H1 (cell line): ENCODE results near the gene PLCB4. TPM values are rescaled to one million over a fixed set of nuclear protein-coding genes. Genes with fewer than 3 reads are reported as not detected.

Source experiments
- CTCF ChIA-PET: fragments of 300-600 bp; sonication (Branson Sonifier 250); formaldehyde crosslinking; loops from one replicate; lab custom pipeline; 2021; ENCODE audit not compliant: partially characterized antibody; lab: Charles Lee
- POLR2A ChIA-PET: fragments of 300-600 bp; sonication (Branson Sonifier 250); formaldehyde crosslinking; loops from one replicate; lab custom pipeline; 2021; ENCODE audit warnings: inconsistent platforms; ENCODE audit not compliant: partially characterized antibody; lab: Charles Lee
- DNase-seq, 2 experiments: peaks; one replicate each; pipeline versions ENCODE4 v3.0.0 to v3.0.0-alpha.2; 2010 to 2022; ENCODE audit warnings: low spot score in 2 of 2, low read depth in 1 of 2, mixed read lengths in 1 of 2
- FAIRE-seq: peaks from 2 replicates; lab custom pipeline; 2011; peaks lifted over from hg19 to GRCh38; lab: Jason Lieb, UNC
- H2AFZ ChIP-seq: 2 replicates; pipeline ENCODE4 v1.8.1; 2012; ENCODE audit warnings: low read length, inconsistent platforms
- H2AK5ac ChIP-seq: 2 replicates; pipeline ENCODE4 v1.6.1; 2013; ENCODE audit warnings: low read depth, low read length
- H2BK120ac ChIP-seq: replicated peaks from 2 replicates; pipeline ENCODE3; 2013; ENCODE audit warnings: low read depth, low read length, inconsistent platforms
- H2BK12ac ChIP-seq: 2 replicates; pipeline ENCODE4 v1.6.1; 2013; ENCODE audit warnings: low read depth, low read length
- H2BK15ac ChIP-seq: 2 replicates; pipeline ENCODE4 v1.6.1; 2013; ENCODE audit warnings: low read length
- H2BK20ac ChIP-seq: 2 replicates; pipeline ENCODE4 v1.6.1; 2013; ENCODE audit warnings: low read length
- H2BK5ac ChIP-seq: 2 replicates; pipeline ENCODE4 v1.6.1; 2013; ENCODE audit warnings: low read depth, low read length
- H3K14ac ChIP-seq: 2 replicates; pipeline ENCODE4 v1.6.1; 2013; ENCODE audit warnings: inconsistent platforms; ENCODE audit not compliant: insufficient read length
- H3K18ac ChIP-seq: 2 replicates; pipeline ENCODE4 v1.6.1; 2013; ENCODE audit warnings: low read length; ENCODE audit errors: extremely low read depth
- H3K23ac ChIP-seq: 2 replicates; pipeline ENCODE4 v1.6.1; 2013; ENCODE audit warnings: inconsistent platforms; ENCODE audit not compliant: insufficient read length
- H3K23me2 ChIP-seq: 2 replicates; pipeline ENCODE4 v1.6.1; 2013; ENCODE audit warnings: low read depth, low read length
- H3K27ac ChIP-seq: 2 replicates; pipeline ENCODE4 v1.6.1; 2011; ENCODE audit warnings: low read depth, low read length, inconsistent platforms
- H3K27me3 ChIP-seq, 4 experiments: replicated peaks in 1 of 4; 1 replicate in 1 of 4; 2 replicates in 3 of 4; pipeline versions ENCODE4 v1.6.1 to v1.8.1; 2011 to 2013; ENCODE audit warnings: low read length in 3 of 4, mild to moderate bottlenecking in 3 of 4, inconsistent platforms in 2 of 4, mixed read lengths in 2 of 4, moderate library complexity in 1 of 4; ENCODE audit not compliant: control insufficient read depth in 3 of 4, insufficient read depth in 3 of 4; ENCODE audit errors: extremely low read depth in 1 of 4
- H3K36me3 ChIP-seq, 4 experiments: 2 replicates each; pipeline versions ENCODE4 v1.6.1 to v1.8.1; 2011 to 2013; ENCODE audit warnings: mild to moderate bottlenecking in 4 of 4, low read length in 3 of 4, moderate library complexity in 2 of 4, control low read depth in 1 of 4, inconsistent platforms in 1 of 4; ENCODE audit not compliant: insufficient read depth in 4 of 4, control insufficient read depth in 2 of 4
- H3K4ac ChIP-seq: replicated peaks from 2 replicates; pipeline ENCODE3; 2013; ENCODE audit warnings: low read length, low read depth, mixed read lengths, inconsistent platforms; ENCODE audit not compliant: insufficient read length
- H3K4me1 ChIP-seq, 4 experiments: replicated peaks in 1 of 4; 1 replicate in 1 of 4; 2 replicates in 3 of 4; pipeline versions ENCODE4 v1.6.1 to v1.8.1; 2011 to 2013; ENCODE audit warnings: low read length in 3 of 4, inconsistent platforms in 2 of 4, mixed read lengths in 1 of 4; ENCODE audit not compliant: insufficient read depth in 4 of 4, control insufficient read depth in 3 of 4
- H3K4me2 ChIP-seq, 2 experiments: 2 replicates each; pipeline versions ENCODE4 v1.6.1 to v1.8.1; 2011 to 2013; ENCODE audit warnings: low read depth in 2 of 2, low read length in 2 of 2, control low read depth in 1 of 2, inconsistent platforms in 1 of 2, mild to moderate bottlenecking in 1 of 2; ENCODE audit not compliant: insufficient read depth in 1 of 2
- H3K4me3 ChIP-seq, 4 experiments: fragments of 200-600, 300-600 bp in 1 of 4; sonication (generic), shearing (Covaris generic), sonication (Bioruptor Twin) in 1 of 4; 2 replicates each; pipeline versions ENCODE4 v1.5.1 to v1.8.1; 2011 to 2016; ENCODE audit warnings: low read length in 4 of 4, low read depth in 3 of 4, control low read depth in 2 of 4, inconsistent platforms in 2 of 4, mild to moderate bottlenecking in 2 of 4, mixed read lengths in 1 of 4, moderate library complexity in 1 of 4; ENCODE audit not compliant: insufficient read depth in 2 of 4; ENCODE audit errors: extremely low read depth in 1 of 4
- H3K56ac ChIP-seq: replicated peaks from 2 replicates; pipeline ENCODE3; 2013; ENCODE audit warnings: low read depth, mild to moderate bottlenecking, mixed read lengths, low read length, inconsistent platforms; ENCODE audit not compliant: insufficient read length
- H3K79me1 ChIP-seq: 2 replicates; pipeline ENCODE4 v1.6.1; 2013; ENCODE audit warnings: low read depth, low read length, control low read depth
- H3K79me2 ChIP-seq, 2 experiments: 2 replicates each; pipeline versions ENCODE4 v1.6.1 to v1.8.1; 2012 to 2013; ENCODE audit warnings: low read length in 2 of 2, mild to moderate bottlenecking in 2 of 2, inconsistent platforms in 1 of 2; ENCODE audit not compliant: insufficient read depth in 2 of 2, control insufficient read depth in 1 of 2
- H3K9ac ChIP-seq, 4 experiments: replicated peaks in 1 of 4; 1 replicate in 1 of 4; 2 replicates in 3 of 4; pipeline versions ENCODE4 v1.6.1 to v1.8.1; 2011 to 2013; ENCODE audit warnings: low read depth in 3 of 4, low read length in 3 of 4, control low read depth in 2 of 4, mild to moderate bottlenecking in 2 of 4, moderate library complexity in 2 of 4, inconsistent platforms in 1 of 4; ENCODE audit errors: extremely low read depth in 1 of 4
- H3K9me3 ChIP-seq, 2 experiments: 2 replicates each; pipeline versions ENCODE4 v1.6.1 to v1.8.1; 2012 to 2013; ENCODE audit warnings: mild to moderate bottlenecking in 2 of 2, moderate library complexity in 2 of 2, control low read depth in 1 of 2, inconsistent platforms in 1 of 2, low read depth in 1 of 2, low read length in 1 of 2, mixed read lengths in 1 of 2; ENCODE audit not compliant: insufficient read depth in 2 of 2
- H4K20me1 ChIP-seq, 2 experiments: replicated peaks in 1 of 2; 2 replicates each; pipeline versions ENCODE3 to v1.8.1; 2011 to 2013; ENCODE audit warnings: inconsistent platforms in 2 of 2, low read length in 2 of 2, mild to moderate bottlenecking in 1 of 2; ENCODE audit not compliant: insufficient read depth in 2 of 2, control insufficient read depth in 1 of 2
- H4K5ac ChIP-seq: 2 replicates; pipeline ENCODE4 v1.6.1; 2013; ENCODE audit warnings: low read length, low read depth, mixed read lengths, inconsistent platforms; ENCODE audit not compliant: insufficient read length
- H4K8ac ChIP-seq: 2 replicates; pipeline ENCODE4 v1.8.0; 2013; ENCODE audit warnings: mild to moderate bottlenecking, moderate library complexity, low read length, inconsistent platforms; ENCODE audit not compliant: insufficient read depth; ENCODE audit errors: extremely low read depth
- H4K91ac ChIP-seq: replicated peaks from 2 replicates; pipeline ENCODE3; 2013; ENCODE audit warnings: low read length, mixed read lengths, inconsistent platforms; ENCODE audit not compliant: insufficient read length
- GTF2F1 ChIP-seq: IDR thresholded peaks from 2 replicates; pipeline ENCODE4 v1.6.1; 2012; ENCODE audit warnings: low read depth, low read length, improper control_type of control experiment, borderline replicate concordance
- RBBP5 ChIP-seq: IDR thresholded peaks from 2 replicates; pipeline ENCODE4 v1.7.1; 2012; ENCODE audit warnings: low read depth, mild to moderate bottlenecking, inconsistent platforms, low read length, moderate library complexity, borderline replicate concordance
- RFX5 ChIP-seq: IDR thresholded peaks from 2 replicates; pipeline ENCODE4 v1.6.1; 2011; ENCODE audit warnings: low read depth, low read length, improper control_type of control experiment, borderline replicate concordance
- TAF7 ChIP-seq: optimal IDR thresholded peaks from 2 replicates; pipeline ENCODE3; 2011; ENCODE audit warnings: low read depth, mild to moderate bottlenecking, inconsistent platforms, low read length, moderate library complexity, borderline replicate concordance
- WGBS, 2 experiments: shearing (Covaris generic) in 1 of 2; methylation state at CpG; one replicate each; pipeline versions ENCODE4 v1.1.6 to v1.1.7; 2013 to 2015; ENCODE audit warnings: low lambda C conversion rate in 2 of 2, mixed read lengths in 2 of 2, inconsistent platforms in 1 of 2, low coverage in 1 of 2, missing lambda C conversion rate in 1 of 2; ENCODE audit not compliant: insufficient replicate concordance in 2 of 2, insufficient coverage in 1 of 2, insufficient read length in 1 of 2; ENCODE audit errors: extremely low coverage in 1 of 2, missing lambda C conversion rate in 1 of 2; 5-methylcytosine and 5-hydroxymethylcytosine counted together
- polyA plus RNA-seq, 7 experiments: library from polyadenylated mRNA; depleted of rRNA in 3 of 7; stranded (reverse) in 5 of 7; unstranded in 2 of 7; fragments of >200 nt in 5 of 7; fragments of 200-250 nt in 2 of 7; gene quantifications; 1 replicate in 5 of 7; 2 replicates in 1 of 7; 4 replicates in 1 of 7; pipeline versions ENCODE4 v1.2.1 to v1.2.3, GENCODE V29; 2011 to 2013; ENCODE audit warnings: missing spikeins in 2 of 7, mixed read lengths in 2 of 7
- total RNA-seq: library from RNA; stranded (reverse); fragmentation: NEBNext Ultra II Directional; extraction: Animal tissue kit (Norgen Biotek cat#: 25700); gene quantifications from 2 replicates; pipeline ENCODE4 v1.2.1, GENCODE V29; 2021

Gene PLCB4
- total and polyA plus RNA-seq, 2 of the 8 experiments (the other 6 are each of a cell fraction or from before 2014, with no cell fraction given) = 3.2 to 14.1 TPM

DNA sequence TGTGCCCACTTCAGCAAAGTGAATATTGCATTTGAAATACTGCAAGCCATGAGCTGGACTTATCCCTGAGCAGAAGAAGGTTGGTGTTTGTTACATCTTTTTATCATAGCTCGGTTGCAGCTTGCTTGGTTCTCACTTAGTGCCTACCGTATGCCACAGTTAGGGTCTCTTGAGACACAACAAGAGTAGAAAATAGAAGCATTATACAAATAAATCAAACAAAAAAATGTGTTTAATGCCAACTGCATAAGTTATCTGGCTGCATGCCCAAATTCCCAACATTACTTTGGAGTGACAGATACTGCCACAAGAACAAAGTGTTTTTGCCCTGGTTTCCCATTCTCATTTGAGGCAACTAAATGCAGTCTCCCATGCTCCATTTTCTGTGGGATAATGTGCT, 391.6 kb downstream of the PLCB4 start:
- no peak overlapping the region for H2BK120ac ChIP-seq
- H3K4ac ChIP-seq = no peak overlapping the region
- CTCF ChIA-PET = interaction anchor here (0.9 to 8.1 kb wide), 10 partner anchors 9 to 441 kb away, joined by 3 to 89 read pairs (median 6); no protein-coding TSS in a partner anchor
- H2BK5ac ChIP-seq = no peak overlapping the region
- no peak overlapping the region for H2AFZ ChIP-seq
- no peak overlapping the region for H2BK15ac ChIP-seq
- H3K9me3 ChIP-seq = peaks cover 0 to 2% of the 10 kb centered on the region in 2 experiments; a peak in 1 of 4 replicates
- no peaks in the 10 kb centered on the region for H4K20me1 ChIP-seq
- WGBS, 2 experiments = 92% methylated on average over 2 of the region's 2 CpGs; no CpG with 5 or more reads in 1 of the 2 experiments
- no peaks in the 10 kb centered on the region for H3K79me1 ChIP-seq
- no peak overlapping the region for H4K8ac ChIP-seq
- H2AK5ac ChIP-seq = no peak overlapping the region
- DNase-seq (no peak), FAIRE-seq (no peak)
- H3K4me1 ChIP-seq = no peaks in the 10 kb centered on the region
- no peaks in the 10 kb centered on the region for H3K27me3 ChIP-seq
- H3K27ac ChIP-seq = no peak overlapping the region
- no peak overlapping the region for H3K18ac ChIP-seq
- H3K56ac ChIP-seq = no peak overlapping the region
- no peak overlapping the region for H4K5ac ChIP-seq
- peaks cover 0 to 10% (median 0%) of the 10 kb centered on the region in 4 experiments; a peak in 4 of 8 replicates for H3K36me3 ChIP-seq
- no peak overlapping the region for H3K9ac ChIP-seq
- H3K4me3 ChIP-seq = no peak overlapping the region
- TF ChIP-seq RFX5 (no peak), GTF2F1 (no peak), RBBP5 (no peak), TAF7 (no peak)
- H4K91ac ChIP-seq = no peak overlapping the region
- H2BK20ac ChIP-seq = no peak overlapping the region
- H3K23ac ChIP-seq = no peak overlapping the region
- H3K79me2 ChIP-seq = no peaks in the 10 kb centered on the region
- POLR2A ChIA-PET = no interaction called here
- H3K14ac ChIP-seq = no peak overlapping the region
- no peaks in the 10 kb centered on the region for H3K23me2 ChIP-seq
- H3K4me2 ChIP-seq = no peak overlapping the region
- no peak overlapping the region for H2BK12ac ChIP-seq
